GM20000 (cell line): Measurements from ENCODE around the gene QSOX2.

ENCODE experiments used
- DNase-seq: peaks from one replicate; pipeline ENCODE4 v3.0.0; 2012; ENCODE audit warnings: low spot score
- CTCF ChIP-seq: IDR thresholded peaks from 2 replicates; pipeline ENCODE4 v1.5.1; 2012; ENCODE audit warnings: mild to moderate bottlenecking, control low read depth; ENCODE audit errors: extremely low read depth, missing control alignments

Gene QSOX2

GRCh38 chr9:136235709-136236455 is 9.7 kb downstream of the QSOX2 start:
- no peak for DNase-seq
- no peak for TF ChIP-seq CTCF

GRCh38 chr9:136235171-136235570 is 10.4 kb downstream of the QSOX2 start:
- no peak for DNase-seq
- no peak for TF ChIP-seq CTCF

GRCh38 chr9:136234597-136234996 is 11.0 kb downstream of the QSOX2 start:
- no peak for TF ChIP-seq CTCF
- no peak for DNase-seq

GRCh38 chr9:136233868-136234267 is 11.7 kb downstream of the QSOX2 start:
- no peak for DNase-seq
- TF ChIP-seq CTCF = no peak

GRCh38 chr9:136233411-136233810 is 12.2 kb downstream of the QSOX2 start:
- DNase-seq = no peak
- TF ChIP-seq CTCF = no peak

GRCh38 chr9:136232969-136233368 is 12.6 kb downstream of the QSOX2 start:
- TF ChIP-seq CTCF = no peak

GRCh38 chr9:136231478-136232297 is 13.9 kb downstream of the QSOX2 start:
- TF ChIP-seq CTCF = no peak
- no peak for DNase-seq

More at GRCh38 chr9:136232969-136233368, 12.6 kb downstream of the QSOX2 start:
- no peak for DNase-seq
